ENCODE results near the gene PIKFYVE.

- no peak for TF ChIP-seq CTCF (IDR thresholded peaks at IDR 0.05)
- no peak for TF ChIP-seq POLR2A (IDR thresholded peaks at IDR 0.05)
- TF ChIP-seq EP300 (IDR thresholded peaks at IDR 0.05): no peak
Measured at GRCh38 chr2:208304695-208305094, 38.6 kb downstream of the PIKFYVE start.

All from ovary (tissue), 3 donors.